PC-3 (cell line): Measurements from ENCODE around the gene HMCN2. TPM values are rescaled to one million over a fixed set of nuclear protein-coding genes. Genes with fewer than 3 reads are reported as not detected.

ENCODE experiments used
- ATAC-seq: fragments of 200-7000 bp; cut with Tn5 transposase; 2 replicates; pipeline ENCODE4 v1.9.1; 2020; ENCODE audit warnings: mild to moderate bottlenecking, moderate library complexity
- BruUV-seq: library from RNA; stranded (reverse); fragments of 400-500 nt; replicated peaks from 2 replicates; lab custom pipeline; 2021; lab: Mats Ljungman, UMichigan
- CTCF ChIA-PET: fragments of 300-600 bp; sonication (Branson Sonifier 250); formaldehyde crosslinking; loops from one replicate; lab custom pipeline; 2022; ENCODE audit warnings: antibody characterized with exemption; lab: Charles Lee
- POLR2A ChIA-PET: fragments of 300-600 bp; sonication (Branson Sonifier 250); formaldehyde crosslinking; loops from one replicate; lab custom pipeline; 2022; ENCODE audit warnings: antibody characterized with exemption; ENCODE audit not compliant: unreplicated experiment; lab: Charles Lee
- DNase-seq: peaks from one replicate; pipeline ENCODE4 v3.0.0-alpha.2; 2015
- H2AFZ ChIP-seq: fragments of 300-600 bp; sonication (generic); 2 replicates; pipeline ENCODE4 v1.6.0; 2016; ENCODE audit warnings: antibody characterized with exemption, low read length
- H3F3A ChIP-seq: fragments of 300-600 bp; sonication (generic); one replicate; pipeline ENCODE4 v1.6.0; 2017; ENCODE audit warnings: antibody characterized with exemption, low read length, control low read depth, mild to moderate bottlenecking; ENCODE audit not compliant: unreplicated experiment
- H3K27ac ChIP-seq: fragments of 300-600 bp; sonication (generic); 2 replicates; pipeline ENCODE4 v1.5.1; 2016; ENCODE audit warnings: mild to moderate bottlenecking, low read length
- H3K27me3 ChIP-seq: fragments of 300-600 bp; sonication (generic); 2 replicates; pipeline ENCODE4 v1.6.1; 2016; ENCODE audit warnings: low read length, mixed read lengths
- H3K36me3 ChIP-seq: fragments of 300-600 bp; sonication (generic); 2 replicates; pipeline ENCODE4 v1.6.1; 2016; ENCODE audit warnings: low read depth, mixed run types, low read length, mixed read lengths
- H3K4me1 ChIP-seq: fragments of 300-600 bp; sonication (generic); 2 replicates; pipeline ENCODE4 v1.5.1; 2016; ENCODE audit warnings: low read length; ENCODE audit not compliant: insufficient read depth
- H3K4me2 ChIP-seq: fragments of 300-600 bp; sonication (generic); 2 replicates; pipeline ENCODE4 v1.6.0; 2016; ENCODE audit warnings: low read length
- H3K4me3 ChIP-seq: fragments of 300-600 bp; sonication (generic); 2 replicates; pipeline ENCODE4 v1.5.1; 2016; ENCODE audit warnings: mild to moderate bottlenecking, low read length, mixed read lengths
- H3K79me2 ChIP-seq: fragments of 300-600 bp; sonication (generic); 2 replicates; pipeline ENCODE4 v1.6.1; 2017; ENCODE audit warnings: low read length, mixed read lengths
- H3K9ac ChIP-seq: fragments of 300-600 bp; sonication (generic); 2 replicates; pipeline ENCODE4 v1.6.0; 2016; ENCODE audit warnings: mild to moderate bottlenecking, low read length
- H3K9me2 ChIP-seq: fragments of 300-600 bp; sonication (generic); replicated peaks from 2 replicates; pipeline ENCODE4 v1.6.1; 2016; ENCODE audit warnings: mixed run types, low read length, mixed read lengths
- H3K9me3 ChIP-seq: fragments of 300-600 bp; sonication (generic); 2 replicates; pipeline ENCODE4 v1.6.1; 2016; ENCODE audit warnings: low read length, mixed read lengths
- H4K20me1 ChIP-seq: fragments of 300-600 bp; sonication (generic); 2 replicates; pipeline ENCODE4 v1.6.1; 2016; ENCODE audit warnings: low read length, mixed read lengths
- CTCF ChIP-seq: fragments of 300-600 bp; sonication (generic); conservative IDR thresholded peaks from 2 replicates; pipeline ENCODE4 v1.5.1; 2017; ENCODE audit warnings: antibody characterized with exemption, low read depth, mild to moderate bottlenecking, low read length
- EZH2 ChIP-seq: fragments of 300-600 bp; sonication (generic); IDR thresholded peaks from one replicate; pipeline ENCODE4 v1.6.1; 2017; ENCODE audit warnings: antibody characterized with exemption, mild to moderate bottlenecking, low read length; ENCODE audit not compliant: unreplicated experiment
- EZH2phosphoT487 ChIP-seq: fragments of 300-600 bp; sonication (generic); IDR thresholded peaks from 2 replicates; pipeline ENCODE4 v1.6.1; 2018; ENCODE audit warnings: mild to moderate bottlenecking, antibody characterized with exemption, low read length, borderline replicate concordance
- intact Hi-C: fragments of 100-400 bp; cut with micrococcal nuclease; formaldehyde crosslinking; loops from 2 replicates; pipeline ENCODE4 v1.9.0; 2023
- total RNA-seq: library from RNA; depleted of rRNA; stranded (reverse); fragments of >200 nt; gene quantifications from 2 replicates; pipeline ENCODE4 v1.2.3, GENCODE V29; 2014

Gene HMCN2
- total RNA-seq, 1 experiment from 2014 or later: 0.11 TPM

- Histone ChIP-seq H3K4me2 (no peak overlapping the region), H3K9ac (no peak overlapping the region), H3K4me3 (no peak overlapping the region), H2AFZ (no peak overlapping the region), H4K20me1 (no peaks in the 10 kb centered on the region), H3F3A (no peaks in the 10 kb centered on the region), H3K9me2 (no peaks in the 10 kb centered on the region), H3K4me1 (peaks cover 5% of the 10 kb centered on the region), H3K27me3 (no peaks in the 10 kb centered on the region), H3K79me2 (no peaks in the 10 kb centered on the region), H3K27ac (no peak overlapping the region), H3K9me3 (no peaks in the 10 kb centered on the region), H3K36me3 (no peaks in the 10 kb centered on the region)
- intact Hi-C loops: no loop called here
- no TSS peak for BruUV-seq
- TF ChIP-seq EZH2 (no peak), EZH2phosphoT487 (no peak), CTCF (no peak)
- POLR2A ChIA-PET: no interaction called here
- ATAC-seq (no peak), DNase-seq (no peak)
- CTCF ChIA-PET: no interaction called here
These were observed 155.7 kb downstream of the HMCN2 start for GRCh38 chr9:130421154-130421801.

- peaks cover 7% of the 10 kb centered on the region for H3K4me1 ChIP-seq
- H3K27me3 ChIP-seq: no peaks in the 10 kb centered on the region
- no peak for ATAC-seq
These were observed 156.3 kb downstream of the HMCN2 start for GRCh38 chr9:130421802-130422276.

More at GRCh38 chr9:130421802-130422276, 156.3 kb downstream of the HMCN2 start:
- Histone ChIP-seq H3K9me3 (no peaks in the 10 kb centered on the region), H3K79me2 (no peaks in the 10 kb centered on the region), H2AFZ (no peak overlapping the region), H3K9ac (no peak overlapping the region), H3K9me2 (no peaks in the 10 kb centered on the region), H3F3A (no peaks in the 10 kb centered on the region), H3K4me2 (no peak overlapping the region), H3K36me3 (no peaks in the 10 kb centered on the region), H3K27ac (no peak overlapping the region), H4K20me1 (no peaks in the 10 kb centered on the region), H3K4me3 (no peak overlapping the region)
- no peak for DNase-seq
- CTCF ChIA-PET: no interaction called here
- no TSS peak for BruUV-seq
- TF ChIP-seq EZH2phosphoT487: no peak
- TF ChIP-seq EZH2: no peak
- no peak for TF ChIP-seq CTCF
- POLR2A ChIA-PET: no interaction called here
- intact Hi-C loops: no loop called here
